GM18861 (cell line): ENCODE measurements around the gene BICDL2.
A peak's percentile ranks its signal among the peaks of the same experiment; 100 is the strongest.
"Not testable (repeated sequence)": the region's sequence is repeated elsewhere in the genome, so short reads cannot be mapped to it uniquely, and the experiment has no call there.

Source experiments
- ATAC-seq: cut with Tn5 transposase; IDR thresholded peaks from one replicate; pipeline ENCODE4 v1.9.1; 2021; ENCODE audit not compliant: unreplicated experiment

The BICDL2 gene

GRCh38 chr16:3065069-3065741, 28.5 kb upstream of the BICDL2 start, which contains the start of gene IL32:
TSS of gene IL32 (plus strand) at chr16:3065640. CDS start at chr16:3065812, 172 bp downstream.
- no peak for ATAC-seq

- ATAC-seq = no peak
These were observed 27.1 kb upstream of the BICDL2 start for GRCh38 chr16:3063625-3064386.

GRCh38 chr16:3062553-3062952, 25.8 kb upstream of the BICDL2 start:
- no peak for ATAC-seq

- ATAC-seq = no peak
These were observed 23.8 kb upstream of the BICDL2 start for GRCh38 chr16:3060339-3061127.

GRCh38 chr16:3059723-3060242, 23.0 kb upstream of the BICDL2 start:
- ATAC-seq = no peak

GRCh38 chr16:3059041-3059722, 22.4 kb upstream of the BICDL2 start:
- ATAC-seq = peak; percentile 71

- ATAC-seq = peak; percentile 38
These were observed 21.6 kb upstream of the BICDL2 start for GRCh38 chr16:3058139-3059030.

- no peak for ATAC-seq
These were observed 20.7 kb upstream of the BICDL2 start for GRCh38 chr16:3057181-3058138.

- no peak for ATAC-seq
These were observed 19.8 kb upstream of the BICDL2 start for GRCh38 chr16:3056336-3057180.

- not testable (repeated sequence) for ATAC-seq
These were observed 19.0 kb upstream of the BICDL2 start for GRCh38 chr16:3055734-3056115.

- no peak for ATAC-seq
These were observed 18.4 kb upstream of the BICDL2 start for GRCh38 chr16:3054965-3055733.

- ATAC-seq = not testable (repeated sequence)
These were observed 16.6 kb upstream of the BICDL2 start for GRCh38 chr16:3053330-3053710.

GRCh38 chr16:3052571-3053329, 16.0 kb upstream of the BICDL2 start:
- ATAC-seq = not testable (repeated sequence)

- no peak for ATAC-seq
These were observed 14.8 kb upstream of the BICDL2 start for GRCh38 chr16:3051494-3051893.

GRCh38 chr16:3051009-3051408, 14.3 kb upstream of the BICDL2 start:
- no peak for ATAC-seq

GRCh38 chr16:3050487-3050886, 13.7 kb upstream of the BICDL2 start:
- ATAC-seq = no peak
